ENCODE measurements around the gene GFER.

DNA sequence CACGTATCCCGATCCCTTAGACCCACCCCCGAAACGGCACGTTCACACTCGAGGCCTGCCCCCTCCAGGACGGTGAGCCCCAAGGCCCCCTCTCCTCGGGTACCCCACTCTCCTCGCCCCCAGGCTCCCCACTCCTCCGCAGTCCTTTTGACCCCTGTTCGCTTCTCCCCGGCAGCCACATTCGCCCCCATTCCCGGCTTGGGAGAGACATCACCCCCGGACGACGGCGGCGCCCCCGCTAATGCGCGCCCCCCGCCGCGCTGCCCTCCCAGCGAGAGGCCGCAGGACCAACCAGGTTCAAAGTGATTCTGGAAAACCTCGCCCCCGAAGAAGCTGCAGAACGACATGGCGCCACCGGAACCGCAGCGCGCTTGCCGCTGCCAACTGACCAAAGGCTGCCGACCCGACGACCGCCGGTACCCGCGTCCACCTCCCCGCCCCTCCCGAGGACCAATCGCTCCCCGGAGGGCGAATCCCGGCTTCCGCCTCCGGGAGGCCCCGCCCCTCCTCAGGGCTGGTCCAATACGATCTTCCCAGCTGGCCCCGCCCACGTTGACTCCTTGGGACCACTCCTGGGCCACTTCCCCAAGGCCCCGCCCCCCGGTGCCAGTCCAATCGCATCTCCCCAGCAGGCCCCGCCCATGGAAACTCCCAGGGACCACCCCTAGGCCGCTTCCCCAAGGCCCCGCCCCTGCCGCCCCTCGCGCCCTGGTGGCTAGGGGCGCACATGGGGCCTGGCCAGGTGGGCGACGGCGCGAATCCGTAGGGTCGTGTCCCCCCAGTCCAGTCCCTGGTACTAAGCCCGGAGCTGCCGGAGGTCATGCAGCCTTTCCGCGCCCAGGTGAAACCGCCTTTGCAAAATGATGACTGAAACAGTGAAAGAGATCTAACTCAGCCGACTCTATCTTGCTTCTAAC lies 40.9 kb upstream of the GFER start, which contains the start of gene MSRB1:
- no peak for TF ChIP-seq ZC3H10 (CRISPR knock-in tag; IDR thresholded peaks at IDR 0.05)
- TF ChIP-seq ESRRG (CRISPR knock-in tag; IDR thresholded peaks at IDR 0.05) = no peak

Measured in SK-N-SH treated with all-trans-retinoic acid at 6 μM for 48 hours (cell line).